GM12873 (cell line): ENCODE results near the gene SLC17A9.

ENCODE experiments used
- TF ChIP-seq, protein P1 (sequence below): IDR thresholded peaks from 2 replicates; pipeline ENCODE4 v1.5.1; 2012; ENCODE audit warnings: low read depth, mild to moderate bottlenecking, moderate library complexity, low read length, control low read depth; ENCODE audit not compliant: insufficient read depth; ENCODE audit errors: missing control alignments

The SLC17A9 gene

DNA sequence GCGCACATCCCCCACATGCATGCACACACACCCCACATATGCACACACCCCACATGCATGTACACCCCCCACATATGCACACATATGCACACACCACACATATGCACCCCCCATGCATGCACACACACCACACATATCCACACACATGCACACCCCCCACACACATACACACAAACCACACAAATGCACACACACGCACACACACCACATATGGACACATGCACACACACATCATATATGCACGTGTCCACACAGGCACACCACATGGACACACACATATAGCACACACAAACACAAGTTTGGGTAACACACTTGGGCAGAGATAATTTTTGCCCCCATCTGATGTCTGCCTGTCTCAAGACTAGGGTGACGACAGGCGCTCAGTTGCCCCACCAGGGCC is 45.9 kb downstream of the SLC17A9 start:
- TF ChIP-seq, protein P1, sequence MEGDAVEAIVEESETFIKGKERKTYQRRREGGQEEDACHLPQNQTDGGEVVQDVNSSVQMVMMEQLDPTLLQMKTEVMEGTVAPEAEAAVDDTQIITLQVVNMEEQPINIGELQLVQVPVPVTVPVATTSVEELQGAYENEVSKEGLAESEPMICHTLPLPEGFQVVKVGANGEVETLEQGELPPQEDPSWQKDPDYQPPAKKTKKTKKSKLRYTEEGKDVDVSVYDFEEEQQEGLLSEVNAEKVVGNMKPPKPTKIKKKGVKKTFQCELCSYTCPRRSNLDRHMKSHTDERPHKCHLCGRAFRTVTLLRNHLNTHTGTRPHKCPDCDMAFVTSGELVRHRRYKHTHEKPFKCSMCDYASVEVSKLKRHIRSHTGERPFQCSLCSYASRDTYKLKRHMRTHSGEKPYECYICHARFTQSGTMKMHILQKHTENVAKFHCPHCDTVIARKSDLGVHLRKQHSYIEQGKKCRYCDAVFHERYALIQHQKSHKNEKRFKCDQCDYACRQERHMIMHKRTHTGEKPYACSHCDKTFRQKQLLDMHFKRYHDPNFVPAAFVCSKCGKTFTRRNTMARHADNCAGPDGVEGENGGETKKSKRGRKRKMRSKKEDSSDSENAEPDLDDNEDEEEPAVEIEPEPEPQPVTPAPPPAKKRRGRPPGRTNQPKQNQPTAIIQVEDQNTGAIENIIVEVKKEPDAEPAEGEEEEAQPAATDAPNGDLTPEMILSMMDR = no peak

DNA sequence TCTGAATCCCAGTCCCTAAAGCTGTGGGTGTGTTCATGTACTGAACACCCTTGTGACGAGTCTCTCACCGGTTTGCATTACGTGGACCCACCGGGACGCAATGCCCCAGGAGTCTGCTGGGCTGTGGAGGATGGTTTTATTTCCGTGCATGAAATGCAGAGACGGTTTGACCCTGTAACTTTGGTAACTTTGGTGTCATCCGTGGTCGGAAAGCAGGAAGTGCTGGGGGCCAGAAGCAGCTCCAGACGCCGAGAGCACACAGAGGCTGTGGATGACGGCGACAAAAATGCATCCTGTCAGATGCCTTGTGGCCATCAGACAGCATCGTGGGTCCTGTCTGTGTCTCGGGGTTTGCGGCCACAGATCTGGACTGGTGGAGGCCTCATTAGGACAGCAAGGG is 47.1 kb downstream of the SLC17A9 start:
- TF ChIP-seq, protein P1 = no peak

DNA sequence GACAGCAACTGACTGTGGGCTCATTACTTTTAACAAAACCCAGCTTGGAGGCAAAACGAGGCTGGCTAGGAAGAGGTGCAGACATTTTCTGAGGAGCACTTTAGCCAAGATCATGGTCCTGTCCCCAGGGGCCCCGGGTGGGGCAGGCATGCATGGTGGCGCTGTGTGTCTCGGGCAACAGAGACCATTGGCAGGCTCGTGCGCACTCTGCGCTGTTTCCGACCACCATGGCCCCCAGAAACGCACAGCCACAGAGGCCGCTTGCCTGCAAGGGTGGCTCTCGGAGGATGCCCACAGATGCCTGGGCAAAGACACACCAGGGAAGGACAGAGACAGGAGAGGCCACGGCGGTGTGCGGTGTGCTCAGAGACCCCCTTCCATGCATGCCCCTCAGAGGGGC is 47.5 kb downstream of the SLC17A9 start:
- TF ChIP-seq, protein P1 = no peak

DNA sequence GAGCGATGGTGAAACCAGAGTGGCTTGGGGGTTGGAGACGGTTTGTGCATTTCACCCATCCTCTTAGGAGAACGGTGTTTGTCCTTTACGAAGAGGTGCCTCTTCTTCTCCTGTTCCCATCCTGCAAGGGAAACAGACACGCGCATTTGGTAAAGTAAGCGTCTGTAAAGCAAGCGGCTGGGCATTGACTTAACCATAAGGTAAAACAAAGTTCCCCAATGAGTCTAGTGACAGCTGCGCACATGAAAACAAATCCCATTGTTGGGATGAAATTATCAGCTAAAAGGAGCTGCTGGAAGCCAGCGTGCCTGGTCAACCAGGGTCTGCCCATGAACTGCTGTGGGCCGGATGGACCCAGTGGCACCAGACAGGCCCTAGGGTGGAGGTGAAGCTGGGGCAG is 48.4 kb downstream of the SLC17A9 start:
- TF ChIP-seq, protein P1 = no peak

DNA sequence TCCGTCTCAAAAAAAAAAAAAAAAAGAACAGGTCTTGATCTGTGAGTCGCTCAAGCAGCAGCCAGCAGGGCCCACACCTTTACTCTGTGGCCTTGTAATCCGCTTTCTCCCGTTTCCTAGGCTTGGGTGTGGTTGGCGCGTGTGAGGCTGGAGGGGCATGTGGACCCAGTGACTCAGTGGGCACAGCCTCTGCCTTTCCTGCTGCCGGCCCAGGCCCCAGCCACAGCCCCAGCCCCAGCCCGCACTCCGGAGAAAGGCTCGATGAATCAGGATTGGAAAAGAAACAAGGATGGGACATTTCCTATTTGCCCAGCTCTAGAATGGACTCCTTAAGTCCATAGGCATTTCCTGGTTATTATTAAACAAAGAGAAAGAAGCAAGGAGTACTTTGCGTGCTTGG is 50.0 kb downstream of the SLC17A9 start:
- TF ChIP-seq, protein P1 = no peak

DNA sequence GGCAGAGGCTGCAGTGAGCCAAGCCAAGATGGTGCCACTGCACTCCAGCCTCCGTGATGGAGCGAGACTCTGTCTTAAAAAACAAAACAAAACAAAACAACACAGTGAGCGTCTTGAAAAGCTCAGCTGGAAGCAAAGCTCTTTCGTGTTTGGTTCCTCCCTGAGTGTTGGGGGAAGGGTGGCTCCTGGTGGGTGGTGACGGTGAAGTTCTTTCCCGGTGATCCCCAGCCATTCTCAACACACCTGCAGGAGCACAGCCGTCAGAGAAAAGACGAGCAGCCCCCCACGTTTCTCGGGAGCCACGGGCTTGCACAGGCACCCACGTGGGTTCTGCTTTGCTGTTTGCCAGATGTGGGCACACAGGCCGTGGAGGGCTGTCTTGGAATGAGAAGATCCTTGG is 51.0 kb downstream of the SLC17A9 start:
- TF ChIP-seq, protein P1 = no peak

DNA sequence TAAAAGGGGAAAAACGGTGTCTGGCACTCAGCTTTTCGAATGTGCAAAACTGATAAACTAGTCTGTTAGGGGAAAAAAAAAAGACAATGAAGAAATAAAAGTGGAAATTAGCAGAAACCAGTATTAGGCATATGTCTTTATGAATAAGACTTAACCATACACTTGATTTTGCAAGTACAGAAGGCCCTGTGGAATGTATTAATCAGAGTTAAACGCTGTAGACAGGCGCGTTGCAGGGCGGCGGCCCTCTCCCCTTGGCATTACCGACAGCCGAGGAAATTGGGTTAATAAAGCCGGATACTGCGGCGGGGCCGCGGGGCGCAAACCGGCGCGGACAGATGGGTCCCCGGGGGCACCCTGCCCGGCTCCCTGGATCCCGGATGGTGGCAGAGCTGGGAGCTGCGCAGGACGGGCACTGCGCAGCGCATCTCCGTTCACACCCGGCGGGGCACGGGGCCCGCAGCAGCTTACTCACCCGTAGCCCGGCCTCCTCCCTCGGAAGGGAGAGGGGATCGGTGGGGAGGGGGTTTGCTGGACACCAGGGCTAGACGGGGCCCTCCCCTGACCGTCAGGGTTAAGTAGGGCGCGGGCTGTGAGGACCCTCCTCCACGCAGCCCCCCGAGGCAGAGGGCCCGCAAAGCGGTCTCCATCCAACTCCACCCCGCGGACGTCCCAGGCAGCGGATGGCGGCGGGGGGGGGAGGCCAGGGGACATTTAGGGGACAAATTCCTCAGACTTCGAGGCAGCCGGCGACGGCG is 52.3 kb downstream of the SLC17A9 start:
- TF ChIP-seq, protein P1 = no peak
